ENCODE measurements around the gene REC8.

GRCh38 chr14:24122898-24123297 lies 49.0 kb upstream of the REC8 start:
- TF ChIP-seq CTCF (IDR thresholded peaks at IDR 0.05; ENCODE audit: low read depth, low read length, missing input control) = no peak
- no peak for TF ChIP-seq GABPA (IDR thresholded peaks at IDR 0.05 in 1 of 2, conservative IDR thresholded peaks at IDR 0.05 in 1 of 2)
- no peak for TF ChIP-seq TAF1 (conservative IDR thresholded peaks at IDR 0.05)
- TF ChIP-seq EGR1 (IDR thresholded peaks at IDR 0.05; ENCODE audit: low read depth in 2 of 2) = no peak
- TF ChIP-seq ZBTB33 (IDR thresholded peaks at IDR 0.05) = no peak
- TF ChIP-seq RXRA (IDR thresholded peaks at IDR 0.05) = no peak
- no peak for TF ChIP-seq ATF3 (IDR thresholded peaks at IDR 0.05)
